K562 (cell line): ENCODE results near the gene ANO7. TPM values are rescaled to one million over a fixed set of nuclear protein-coding genes. Genes with fewer than 3 reads are reported as not detected.

ENCODE experiments used
- ATAC-seq: fragments of 200-7000 bp; cut with Tn5 transposase; 3 replicates; pipeline ENCODE4 v1.9.1; 2020; ENCODE audit warnings: moderate library complexity
- BruUV-seq: library from RNA; stranded (reverse); fragments of 400-500 nt; replicated peaks from 2 replicates; lab custom pipeline; 2021; lab: Mats Ljungman, UMichigan
- CTCF ChIA-PET: fragments of 300-600 bp; formaldehyde crosslinking; extraction: SDS; loops from one replicate; lab custom pipeline; 2021; ENCODE audit warnings: low intra/inter-chr PET ratio; lab: Yijun Ruan, JAX
- POLR2A ChIA-PET: fragments of 300-600, 350-650 bp; sonication (Branson Sonifier 250); formaldehyde crosslinking; extraction: SDS; loops from one replicate; lab custom pipeline; 2021; ENCODE audit warnings: antibody characterized with exemption, inconsistent platforms; lab: Yijun Ruan, JAX
- DNase-seq, 4 experiments: peaks; one replicate each; pipeline versions ENCODE4 v3.0.0 to v3.0.0-alpha.2; 2011 to 2018; ENCODE audit warnings: low spot score in 3 of 4, mixed read lengths in 3 of 4; ENCODE audit errors: extremely low read depth in 1 of 4
- FAIRE-seq: peaks from 2 replicates; lab custom pipeline; 2011; peaks lifted over from hg19 to GRCh38; lab: Jason Lieb, UNC
- H2AFZ ChIP-seq: 2 replicates; pipeline ENCODE4 v1.6.0; 2011; ENCODE audit warnings: low read depth, low read length, control low read depth, inconsistent platforms
- H3K27ac ChIP-seq: fragments of 200-600 bp; 3 replicates; pipeline ENCODE4 v1.8.0; 2011; ENCODE audit warnings: low read depth, mild to moderate bottlenecking, control low read depth, inconsistent platforms, low read length, moderate library complexity, mixed read lengths; ENCODE audit errors: extremely low read depth
- H3K27me3 ChIP-seq, 2 experiments: fragments of 300-600 bp in 1 of 2; 2 replicates in 1 of 2; 3 replicates in 1 of 2; pipeline versions ENCODE4 v1.6.0 to v1.8.0; 2011; ENCODE audit warnings: inconsistent platforms in 2 of 2, low read length in 2 of 2, mild to moderate bottlenecking in 1 of 2, mixed read lengths in 1 of 2, moderate library complexity in 1 of 2; ENCODE audit not compliant: control insufficient read depth in 2 of 2, insufficient read depth in 2 of 2
- H3K36me3 ChIP-seq: fragments of 300-600 bp; 3 replicates; pipeline ENCODE4 v1.8.0; 2011; ENCODE audit warnings: mild to moderate bottlenecking, low read length, inconsistent platforms; ENCODE audit not compliant: control insufficient read depth, insufficient read depth
- H3K4me1 ChIP-seq, 2 experiments: fragments of 200-600 bp in 1 of 2; replicated peaks in 1 of 2; 2 replicates in 1 of 2; 3 replicates in 1 of 2; pipeline versions ENCODE4 v1.5.1 to v1.8.0; 2011; ENCODE audit warnings: inconsistent platforms in 2 of 2, low read length in 2 of 2, mild to moderate bottlenecking in 1 of 2, mixed read lengths in 1 of 2, moderate library complexity in 1 of 2; ENCODE audit not compliant: control insufficient read depth in 2 of 2, insufficient read depth in 2 of 2
- H3K4me2 ChIP-seq: 2 replicates; pipeline ENCODE4 v1.6.1; 2011; ENCODE audit warnings: low read length, control low read depth, inconsistent platforms, mixed read lengths; ENCODE audit not compliant: insufficient read depth
- H3K4me3 ChIP-seq: fragments of 200-600 bp; sonication (generic), shearing (Covaris generic); 2 replicates; pipeline ENCODE4 v1.5.1; 2016; ENCODE audit warnings: control low read depth, inconsistent platforms
- H3K79me2 ChIP-seq: fragments of 200-600 bp; 3 replicates; pipeline ENCODE4 v1.8.0; 2011; ENCODE audit warnings: low read length, inconsistent platforms; ENCODE audit not compliant: control insufficient read depth, insufficient read depth
- H3K9ac ChIP-seq, 2 experiments: 2 replicates each; pipeline versions ENCODE4 v1.6.0 to v1.6.1; 2011; ENCODE audit warnings: low read depth in 2 of 2, low read length in 2 of 2, control low read depth in 1 of 2, inconsistent platforms in 1 of 2, mild to moderate bottlenecking in 1 of 2, mixed read lengths in 1 of 2; ENCODE audit not compliant: insufficient read depth in 1 of 2
- H3K9me1 ChIP-seq: one replicate; pipeline ENCODE4 v1.6.0; 2011; ENCODE audit warnings: inconsistent platforms, mild to moderate bottlenecking, low read length, moderate library complexity; ENCODE audit not compliant: control insufficient read depth, insufficient read depth
- H3K9me3 ChIP-seq: replicated peaks from 2 replicates; pipeline ENCODE4 v1.5.1; 2011; ENCODE audit warnings: low read depth, low read length, inconsistent platforms; ENCODE audit not compliant: control insufficient read depth, insufficient read depth
- H4K20me1 ChIP-seq: replicated peaks from 2 replicates; pipeline ENCODE4 v1.6.1; 2011; ENCODE audit warnings: low read length, inconsistent platforms, mixed read lengths; ENCODE audit not compliant: control insufficient read depth, insufficient read depth
- E2F5 ChIP-seq: sonication (generic); formaldehyde crosslinking; IDR thresholded peaks from 2 replicates; pipeline ENCODE4 v1.8.0; 2022; ENCODE audit warnings: mild to moderate bottlenecking, missing genetic modification reagents
- POLR2G ChIP-seq: fragments of 200-400 bp; formaldehyde crosslinking; IDR thresholded peaks from 2 replicates; pipeline ENCODE4 v1.6.1; 2017; ENCODE audit warnings: low read depth, mild to moderate bottlenecking, antibody characterized with exemption, low read length, moderate library complexity
- WGBS: fragments of 100-300 bp; shearing (Covaris generic); methylation state at CpG from one replicate; pipeline ENCODE4 v1.1.6; 2016; ENCODE audit warnings: low coverage, mixed read lengths; ENCODE audit not compliant: insufficient coverage; ENCODE audit errors: missing lambda C conversion rate; 5-methylcytosine and 5-hydroxymethylcytosine counted together
- in situ Hi-C: fragments of 300-500 bp; cut with MboI; formaldehyde crosslinking; loops from 4 replicates; pipeline ENCODE4 v1.15.0; 2018; ENCODE audit warnings: inconsistent platforms, mixed read lengths
- intact Hi-C: fragments of 100-400 bp; cut with micrococcal nuclease; formaldehyde crosslinking; loops from 2 replicates; pipeline ENCODE4 v1.14.2; 2022
- polyA plus RNA-seq, 8 experiments: library from polyadenylated mRNA; depleted of rRNA in 4 of 8; stranded (reverse) in 5 of 8; unstranded in 3 of 8; fragments of >200 nt; fragmentation: Nextera tagmentation in 2 of 8; fragmentation: Illumina TruSeq in 1 of 8; extraction: Ambion mirVana in 2 of 8; extraction: Trizol in 1 of 8; gene quantifications; 2 replicates each; pipeline versions ENCODE4 v1.2.1 to v1.2.3, GENCODE V29; 2011 to 2014; ENCODE audit warnings: inconsistent platforms in 1 of 8, missing spikeins in 1 of 8
- total RNA-seq, 7 experiments: library from RNA; depleted of rRNA in 6 of 7; stranded (reverse); fragments of >200 nt in 6 of 7; fragmentation: Illumina TruSeq in 2 of 7; extraction: Trizol in 2 of 7; gene quantifications; 2 replicates each; pipeline versions ENCODE4 v1.2.1 to v1.2.3, GENCODE V29; 2011 to 2021; ENCODE audit warnings: low replicate concordance in 1 of 7

Gene ANO7
- total and polyA plus RNA-seq, 9 of the 15 experiments (the other 6 are each of a cell fraction or from before 2014, with no cell fraction given): 0.28 to 5.1 (median 1.1) TPM

- ChIA-PET CTCF (no interaction called here), POLR2A (interaction anchor here (0.6 to 1.2 kb wide), 3 partner anchors 10 to 186 kb away, joined by 3 to 7 read pairs (median 3); no protein-coding TSS in a partner anchor)
- ATAC-seq: no peak
- Histone ChIP-seq H3K9ac (no peak overlapping the region), H3K27ac (no peak overlapping the region), H3K9me1 (no peaks in the 10 kb centered on the region), H3K79me2 (no peaks in the 10 kb centered on the region), H3K4me1 (no peaks in the 10 kb centered on the region), H3K4me2 (no peak overlapping the region), H2AFZ (no peak overlapping the region), H3K9me3 (no peaks in the 10 kb centered on the region), H3K4me3 (no peak overlapping the region), H3K27me3 (no peaks in the 10 kb centered on the region), H3K36me3 (peaks cover 88% of the 10 kb centered on the region; the same call in 2 of the 3 replicates), H4K20me1 (no peaks in the 10 kb centered on the region)
- no TSS peak for BruUV-seq
- intact Hi-C loops: no loop called here
- DNase-seq: no peak
- FAIRE-seq: no peak
- 92% methylated on average over 19 of the region's 26 CpGs for WGBS
- in situ Hi-C loops: no loop called here
- TF ChIP-seq POLR2G: peak; percentile 46
- no peak for TF ChIP-seq E2F5 (CRISPR knock-in tag)
Measured at GRCh38 chr2:241234962-241235740, 46.7 kb downstream of the ANO7 start.
